ENCODE data around the gene CFD. TPM values are rescaled to one million over a fixed set of nuclear protein-coding genes. Genes with fewer than 3 reads are reported as not detected.
"Not testable (repeated sequence)": the region's sequence is repeated elsewhere in the genome, so short reads cannot be mapped to it uniquely, and the experiment has no call there.

CFD gene
- total RNA-seq, 6 experiments from 2014 or later = 0.84 to 1.7 (median 0.98) TPM

- no peak overlapping the region for H3K4me3 Mint-ChIP-seq
- TF ChIP-seq, protein P1, sequence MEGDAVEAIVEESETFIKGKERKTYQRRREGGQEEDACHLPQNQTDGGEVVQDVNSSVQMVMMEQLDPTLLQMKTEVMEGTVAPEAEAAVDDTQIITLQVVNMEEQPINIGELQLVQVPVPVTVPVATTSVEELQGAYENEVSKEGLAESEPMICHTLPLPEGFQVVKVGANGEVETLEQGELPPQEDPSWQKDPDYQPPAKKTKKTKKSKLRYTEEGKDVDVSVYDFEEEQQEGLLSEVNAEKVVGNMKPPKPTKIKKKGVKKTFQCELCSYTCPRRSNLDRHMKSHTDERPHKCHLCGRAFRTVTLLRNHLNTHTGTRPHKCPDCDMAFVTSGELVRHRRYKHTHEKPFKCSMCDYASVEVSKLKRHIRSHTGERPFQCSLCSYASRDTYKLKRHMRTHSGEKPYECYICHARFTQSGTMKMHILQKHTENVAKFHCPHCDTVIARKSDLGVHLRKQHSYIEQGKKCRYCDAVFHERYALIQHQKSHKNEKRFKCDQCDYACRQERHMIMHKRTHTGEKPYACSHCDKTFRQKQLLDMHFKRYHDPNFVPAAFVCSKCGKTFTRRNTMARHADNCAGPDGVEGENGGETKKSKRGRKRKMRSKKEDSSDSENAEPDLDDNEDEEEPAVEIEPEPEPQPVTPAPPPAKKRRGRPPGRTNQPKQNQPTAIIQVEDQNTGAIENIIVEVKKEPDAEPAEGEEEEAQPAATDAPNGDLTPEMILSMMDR (IDR thresholded peaks at IDR 0.05) = no peak
- peak; percentile 70 for DNase-seq
- H3K36me3 Mint-ChIP-seq (ENCODE audit: low read depth) = peaks cover 7% of the 10 kb centered on the region; the same call in 1 of the 2 replicates
- no peak overlapping the region for H3K27ac Mint-ChIP-seq
- peaks cover 16% of the 10 kb centered on the region for H3K4me1 Mint-ChIP-seq (ENCODE audit: low read depth)
- H3K9me3 Mint-ChIP-seq = no peaks in the 10 kb centered on the region
- peaks cover 7% of the 10 kb centered on the region for H3K27me3 Mint-ChIP-seq (ENCODE audit: insufficient read depth)
Observed at GRCh38 chr19:873084-873483, 13.6 kb downstream of the CFD start.

DNA sequence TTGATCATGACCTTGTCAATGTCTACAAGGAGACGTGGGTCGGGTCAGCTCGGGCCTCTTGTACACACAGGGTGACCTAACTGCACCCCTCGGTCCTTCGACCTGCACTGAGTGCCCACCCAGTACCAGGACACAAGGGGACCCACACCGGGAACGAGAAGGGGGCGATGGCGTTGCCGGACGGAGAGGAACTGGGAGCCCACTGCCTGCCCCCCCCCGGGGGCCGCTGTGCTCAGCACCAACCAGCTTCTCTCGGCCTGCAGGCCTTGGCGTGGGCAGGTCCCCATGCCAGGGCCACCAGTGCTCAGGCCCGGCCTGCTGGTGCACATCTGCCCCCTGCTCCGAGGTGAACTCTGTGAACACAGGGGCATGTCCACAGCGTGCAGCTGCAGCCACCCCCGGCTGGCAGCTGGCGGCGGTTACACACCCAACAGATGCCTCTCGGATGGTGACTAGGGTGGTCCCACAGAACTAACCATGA lies 14.1 kb downstream of the CFD start:
- TF ChIP-seq, protein P1 (IDR thresholded peaks at IDR 0.05) = no peak
- H3K27me3 Mint-ChIP-seq (ENCODE audit: insufficient read depth) = peaks cover 7% of the 10 kb centered on the region
- H3K36me3 Mint-ChIP-seq (ENCODE audit: low read depth) = peaks cover 7% of the 10 kb centered on the region; the same call in 1 of the 2 replicates
- no peak for DNase-seq
- no peak overlapping the region for H3K27ac Mint-ChIP-seq
- H3K9me3 Mint-ChIP-seq = no peaks in the 10 kb centered on the region
- peaks cover 16% of the 10 kb centered on the region for H3K4me1 Mint-ChIP-seq (ENCODE audit: low read depth)
- no peak overlapping the region for H3K4me3 Mint-ChIP-seq

DNA sequence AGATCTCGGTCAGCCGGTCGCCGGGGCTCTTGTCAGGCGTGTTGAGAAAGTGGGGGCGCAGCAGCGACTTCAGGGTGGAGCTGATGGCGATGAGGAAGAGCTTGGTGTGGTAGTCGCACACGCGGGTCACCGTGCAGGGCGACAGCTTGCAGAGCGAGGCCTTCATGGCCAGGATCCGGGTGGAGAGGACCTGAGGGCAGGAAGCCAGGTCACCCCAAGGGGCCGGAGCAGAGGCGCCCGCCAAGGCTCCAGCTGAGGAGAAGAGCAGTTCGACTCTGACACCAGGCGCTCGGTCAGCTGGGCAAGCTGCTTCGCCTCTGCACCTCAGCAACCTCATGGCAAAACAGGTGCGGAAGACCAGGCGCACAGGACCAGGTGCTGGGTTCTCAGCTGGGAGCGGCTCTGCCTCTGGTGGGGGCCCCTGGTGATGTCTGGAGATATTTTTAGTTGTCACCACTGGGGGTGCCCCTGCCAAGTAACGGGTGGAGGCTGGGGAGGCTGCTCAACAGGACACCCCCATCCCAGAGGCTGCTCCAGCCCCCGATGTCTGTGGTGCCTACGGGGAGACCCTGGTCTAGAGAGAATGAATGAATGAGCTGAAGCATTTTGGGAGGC lies 15.9 kb downstream of the CFD start:
- Mint-ChIP-seq H3K27ac (no peak overlapping the region), H3K36me3 (ENCODE audit: low read depth) (peaks cover 7% of the 10 kb centered on the region; the same call in 1 of the 2 replicates), H3K4me1 (ENCODE audit: low read depth) (peaks cover 1% of the 10 kb centered on the region), H3K27me3 (ENCODE audit: insufficient read depth) (peaks cover 4% of the 10 kb centered on the region), H3K9me3 (no peaks in the 10 kb centered on the region), H3K4me3 (no peak overlapping the region)
- TF ChIP-seq, protein P1 (IDR thresholded peaks at IDR 0.05) = no peak
- no peak for DNase-seq

DNA sequence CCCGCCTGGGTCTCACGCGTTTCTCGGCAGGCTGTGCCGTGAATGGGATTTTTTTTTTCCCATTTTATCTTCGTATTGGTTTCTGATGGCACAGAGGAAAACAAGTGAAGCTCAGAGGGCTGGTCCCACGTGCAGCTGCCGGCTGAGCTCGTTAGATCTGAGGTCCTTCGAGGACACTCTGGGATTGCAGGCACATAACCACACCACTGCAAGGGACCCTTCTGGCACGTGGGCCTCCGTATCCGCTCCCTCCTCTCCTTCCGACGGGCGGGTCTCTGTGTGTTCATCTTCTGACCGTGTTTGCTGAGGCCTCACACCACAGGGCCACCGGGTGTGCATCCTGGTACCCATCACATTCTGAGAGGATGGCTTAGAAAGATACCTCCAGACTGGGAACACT lies 16.6 kb downstream of the CFD start:
- TF ChIP-seq, protein P1 (IDR thresholded peaks at IDR 0.05) = no peak
- Mint-ChIP-seq H3K9me3 (no peaks in the 10 kb centered on the region), H3K36me3 (ENCODE audit: low read depth) (peaks cover 10% of the 10 kb centered on the region), H3K4me1 (ENCODE audit: low read depth) (no peaks in the 10 kb centered on the region), H3K27ac (no peak overlapping the region), H3K4me3 (no peak overlapping the region), H3K27me3 (ENCODE audit: insufficient read depth) (peaks cover 4% of the 10 kb centered on the region; the same call in 1 of the 2 replicates)
- no peak for DNase-seq

- Mint-ChIP-seq H3K36me3 (ENCODE audit: low read depth) (peaks cover 17% of the 10 kb centered on the region), H3K27ac (no peak overlapping the region), H3K4me1 (ENCODE audit: low read depth) (no peaks in the 10 kb centered on the region), H3K4me3 (no peak overlapping the region), H3K9me3 (no peaks in the 10 kb centered on the region), H3K27me3 (ENCODE audit: insufficient read depth) (peaks cover 4% of the 10 kb centered on the region; the same call in 1 of the 2 replicates)
- TF ChIP-seq, protein P1 (IDR thresholded peaks at IDR 0.05) = no peak
- DNase-seq = no peak
Observed at GRCh38 chr19:876780-877314, 17.4 kb downstream of the CFD start.

GRCh38 chr19:877992-878660 lies 18.7 kb downstream of the CFD start:
- not testable (repeated sequence) for H3K4me3 Mint-ChIP-seq; H3K27me3 Mint-ChIP-seq (ENCODE audit: insufficient read depth); DNase-seq; H3K27ac Mint-ChIP-seq; H3K9me3 Mint-ChIP-seq; H3K4me1 Mint-ChIP-seq (ENCODE audit: low read depth)
- H3K36me3 Mint-ChIP-seq (ENCODE audit: low read depth) = peaks cover 24% of the 10 kb centered on the region

DNA sequence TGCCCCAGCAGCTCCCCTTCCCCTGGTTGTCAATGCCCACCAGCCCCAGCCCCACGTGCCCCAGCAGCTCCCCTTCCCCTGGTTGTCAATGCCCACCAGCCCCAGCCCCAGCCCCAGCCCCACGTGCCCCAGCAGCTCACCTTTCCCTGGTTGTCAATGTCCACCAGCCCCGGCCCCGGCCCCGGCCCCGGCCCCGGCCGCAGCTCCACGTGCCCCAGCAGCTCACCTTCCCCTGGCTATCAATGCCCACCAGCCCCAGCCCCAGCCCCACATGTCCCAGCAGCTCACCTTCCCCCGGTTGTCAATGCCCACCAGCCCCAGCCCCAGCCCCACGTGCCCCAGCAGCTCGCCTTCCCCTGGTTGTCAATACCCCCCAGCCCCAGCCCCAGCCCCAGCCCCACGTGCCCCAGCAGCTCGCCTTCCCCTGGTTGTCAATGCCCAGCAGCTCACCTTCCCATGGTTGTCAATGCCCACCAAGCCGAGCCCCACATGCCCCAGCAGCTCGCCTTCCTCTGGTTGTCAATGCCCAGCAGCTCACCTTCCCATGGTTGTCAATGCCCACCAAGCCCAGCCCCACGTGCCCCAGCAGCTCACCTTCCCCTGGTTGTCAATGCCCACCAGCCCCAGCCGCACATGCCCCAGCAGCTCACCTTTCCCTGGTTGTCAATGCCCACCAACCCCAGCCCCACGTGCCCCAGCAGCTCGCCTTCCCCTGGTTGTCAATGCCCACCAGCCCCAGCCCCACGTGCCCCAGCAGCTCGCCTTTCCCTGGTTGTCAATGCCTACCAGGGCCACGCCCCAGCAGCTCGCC lies 19.5 kb downstream of the CFD start:
- H3K27me3 Mint-ChIP-seq (ENCODE audit: insufficient read depth); H3K27ac Mint-ChIP-seq; H3K4me1 Mint-ChIP-seq (ENCODE audit: low read depth); H3K9me3 Mint-ChIP-seq; DNase-seq; H3K4me3 Mint-ChIP-seq: not testable (repeated sequence)
- peaks cover 24% of the 10 kb centered on the region for H3K36me3 Mint-ChIP-seq (ENCODE audit: low read depth)
